HFFc6 (cell line): Measurements from ENCODE around the gene DLD. TPM values are rescaled to one million over a fixed set of nuclear protein-coding genes. Genes with fewer than 3 reads are reported as not detected.

Experiments used
- DNase-seq: peaks from one replicate; pipeline ENCODE4 v3.0.0-alpha.2; 2018
- H3K27ac Mint-ChIP-seq: 2 replicates; pipeline ENCODE4 v1.8.0; 2020; ENCODE audit warnings: mild to moderate bottlenecking, mixed read lengths
- H3K27me3 Mint-ChIP-seq: 2 replicates; pipeline ENCODE4 v1.8.0; 2021; ENCODE audit warnings: mild to moderate bottlenecking, moderate library complexity, mixed read lengths; ENCODE audit not compliant: insufficient read depth
- H3K36me3 Mint-ChIP-seq: 2 replicates; pipeline ENCODE4 v1.8.0; 2021; ENCODE audit warnings: low read depth, mixed read lengths
- H3K4me1 Mint-ChIP-seq: 2 replicates; pipeline ENCODE4 v1.8.0; 2020; ENCODE audit warnings: low read depth, mixed read lengths
- H3K4me3 Mint-ChIP-seq: 2 replicates; pipeline ENCODE4 v1.8.0; 2020; ENCODE audit warnings: mild to moderate bottlenecking, moderate library complexity, mixed read lengths
- H3K9me3 Mint-ChIP-seq: 2 replicates; pipeline ENCODE4 v1.8.0; 2020; ENCODE audit warnings: mild to moderate bottlenecking, mixed read lengths
- CTCF ChIP-seq: fragments of 200-600 bp; sonication (generic); IDR thresholded peaks from 2 replicates; pipeline ENCODE4 v1.5.0; 2021; ENCODE audit warnings: antibody characterized with exemption, mild to moderate bottlenecking
- total RNA-seq, 6 experiments: library from RNA; stranded (reverse); fragmentation: NEBNext Ultra II Directional; extraction: Animal tissue kit (Norgen Biotek cat#: 25700); gene quantifications; 2 replicates in 1 of 6; 3 replicates in 5 of 6; pipeline ENCODE4 v1.2.3, GENCODE V29; 2021

The DLD gene
- total RNA-seq, 6 experiments from 2014 or later: 76.8 to 87.4 (median 82.5) TPM

GRCh38 chr7:107922886-107923285, 31.9 kb downstream of the DLD start:
- Mint-ChIP-seq H3K4me1 (peaks cover 45% of the 10 kb centered on the region), H3K27ac (no peak overlapping the region), H3K27me3 (no peaks in the 10 kb centered on the region), H3K4me3 (no peak overlapping the region), H3K9me3 (no peaks in the 10 kb centered on the region), H3K36me3 (peaks cover 74% of the 10 kb centered on the region)
- DNase-seq: no peak
- no peak for TF ChIP-seq CTCF

GRCh38 chr7:107924841-107925504, 34.0 kb downstream of the DLD start:
- peaks cover 76% of the 10 kb centered on the region for H3K36me3 Mint-ChIP-seq
- no peaks in the 10 kb centered on the region for H3K9me3 Mint-ChIP-seq
- H3K27ac Mint-ChIP-seq: peak overlapping the region; percentile 59
- H3K4me3 Mint-ChIP-seq: no peak overlapping the region
- TF ChIP-seq CTCF: no peak
- H3K27me3 Mint-ChIP-seq: no peaks in the 10 kb centered on the region
- no peak for DNase-seq
- peaks cover 33% of the 10 kb centered on the region for H3K4me1 Mint-ChIP-seq

- Mint-ChIP-seq H3K36me3 (peaks cover 74% of the 10 kb centered on the region), H3K9me3 (no peaks in the 10 kb centered on the region), H3K27ac (no peak overlapping the region), H3K4me1 (peaks cover 28% of the 10 kb centered on the region), H3K4me3 (no peak overlapping the region), H3K27me3 (no peaks in the 10 kb centered on the region)
- DNase-seq: no peak
- TF ChIP-seq CTCF: no peak
These were observed 35.5 kb downstream of the DLD start for GRCh38 chr7:107926481-107926880.

- H3K4me3 Mint-ChIP-seq: no peak overlapping the region
- H3K27me3 Mint-ChIP-seq: no peaks in the 10 kb centered on the region; the same call in 1 of the 2 replicates
- peak overlapping the region; percentile 15; the same call in 1 of the 2 replicates for H3K27ac Mint-ChIP-seq
- H3K9me3 Mint-ChIP-seq: no peaks in the 10 kb centered on the region
- peaks cover 59% of the 10 kb centered on the region for H3K36me3 Mint-ChIP-seq
- DNase-seq: no peak
- TF ChIP-seq CTCF: no peak
- peaks cover 57% of the 10 kb centered on the region for H3K4me1 Mint-ChIP-seq
These were observed 40.9 kb downstream of the DLD start for GRCh38 chr7:107931740-107932515.

DNA sequence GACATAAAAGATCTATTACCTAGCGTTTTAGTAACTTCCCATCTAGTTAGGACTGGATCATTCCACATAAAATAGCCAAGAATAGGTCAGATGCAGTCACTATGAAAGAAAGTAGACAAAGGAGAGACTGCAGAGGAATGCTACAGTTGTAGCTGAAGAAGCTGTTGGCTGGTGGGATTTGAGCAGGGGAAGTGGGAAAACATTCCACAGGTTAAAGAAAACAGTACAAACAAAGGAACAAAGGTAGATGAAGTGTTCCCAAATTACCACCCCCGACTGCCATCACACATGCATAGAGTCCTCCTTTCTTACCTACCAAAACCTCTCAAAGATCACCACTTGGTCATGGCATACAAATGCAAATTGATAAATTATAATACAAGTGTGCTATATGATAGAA, 41.8 kb downstream of the DLD start:
- Mint-ChIP-seq H3K36me3 (peaks cover 56% of the 10 kb centered on the region), H3K27ac (peak overlapping the region; percentile 10; the same call in 1 of the 2 replicates), H3K4me3 (no peak overlapping the region), H3K4me1 (peaks cover 66% of the 10 kb centered on the region), H3K27me3 (no peaks in the 10 kb centered on the region; the same call in 1 of the 2 replicates), H3K9me3 (no peaks in the 10 kb centered on the region)
- DNase-seq: no peak
- no peak for TF ChIP-seq CTCF
